ENCODE measurements around the gene C1QTNF9. TPM values are rescaled to one million over a fixed set of nuclear protein-coding genes. Genes with fewer than 3 reads are reported as not detected.

Gene C1QTNF9
- total and polyA plus RNA-seq, 9 of the 15 experiments (the other 6 are each of a cell fraction or from before 2014, with no cell fraction given) = not detected

DNA sequence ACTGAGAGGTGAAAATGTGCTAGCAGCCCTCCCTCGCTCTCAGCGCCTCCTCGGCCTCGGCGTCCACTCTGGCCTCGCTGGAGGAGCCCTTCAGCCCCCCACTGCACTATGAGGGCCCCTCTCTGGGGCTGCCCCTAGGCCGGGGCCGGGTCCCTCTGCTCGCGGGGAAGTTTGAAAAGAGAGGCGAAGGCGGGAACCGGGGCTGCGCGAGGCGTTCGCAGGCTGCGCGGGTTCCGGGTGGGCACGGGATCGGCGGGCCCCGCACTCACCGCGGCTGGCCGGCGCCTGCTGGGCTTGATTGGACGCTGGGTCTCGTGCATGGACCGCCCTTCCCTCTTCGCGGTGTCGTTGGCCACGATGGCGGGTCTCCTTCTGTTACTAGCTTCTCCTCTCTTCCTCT, 29.3 kb downstream of the C1QTNF9 start:
- Histone ChIP-seq H3K9me3 (replicated peaks; ENCODE audit: control insufficient read depth, insufficient read depth, low read depth, low read length) (no peaks in the 10 kb centered on the region), H3K9ac (ENCODE audit: insufficient read depth in 1 of 2, low read depth in 2 of 2, low read length in 2 of 2) (no peak overlapping the region), H3K4me3 (no peak overlapping the region), H3K4me1 (replicated peaks in 1 of 2; ENCODE audit: control insufficient read depth in 2 of 2, insufficient read depth in 2 of 2, low read length in 2 of 2) (no peaks in the 10 kb centered on the region), H3K9me1 (ENCODE audit: control insufficient read depth, insufficient read depth, low read length) (no peaks in the 10 kb centered on the region), H3K4me2 (ENCODE audit: insufficient read depth, low read length) (no peak overlapping the region), H3K27ac (ENCODE audit: extremely low read depth, low read depth, low read length) (no peak overlapping the region), H4K20me1 (replicated peaks; ENCODE audit: control insufficient read depth, insufficient read depth, low read length) (no peaks in the 10 kb centered on the region), H3K27me3 (ENCODE audit: control insufficient read depth in 2 of 2, insufficient read depth in 2 of 2, low read length in 2 of 2) (no peaks in the 10 kb centered on the region), H3K36me3 (ENCODE audit: control insufficient read depth, insufficient read depth, low read length) (no peaks in the 10 kb centered on the region), H3K79me2 (ENCODE audit: control insufficient read depth, insufficient read depth, low read length) (no peaks in the 10 kb centered on the region), H2AFZ (ENCODE audit: low read depth, low read length) (no peak overlapping the region)
- ChIA-PET CTCF (ENCODE audit: low intra/inter-chr PET ratio) (no interaction called here), POLR2A (interaction anchor here (0.7 kb wide), 1 partner anchor 15 kb away, joined by 3 read pairs; no protein-coding TSS in a partner anchor)
- FAIRE-seq (no peak), ATAC-seq (no peak), DNase-seq (ENCODE audit: extremely low read depth in 1 of 4, low spot score in 3 of 4) (no peak)
- no TSS peak for BruUV-seq (replicated peaks)
- 0% methylated on average over 3 of the region's 36 CpGs for WGBS (ENCODE audit: insufficient coverage, low coverage, missing lambda C conversion rate)
- in situ Hi-C loops (cut with MboI) = no loop called here
- intact Hi-C loops (cut with micrococcal nuclease) = no loop called here
- TF ChIP-seq PCBP2 (IDR thresholded peaks at IDR 0.05; ENCODE audit: low read depth, low read length, poor library complexity, severe bottlenecking) (no peak), TOE1 (IDR thresholded peaks at IDR 0.05; ENCODE audit: borderline replicate concordance) (no peak), TOE1 (CRISPR knock-in tag; IDR thresholded peaks at IDR 0.05; ENCODE audit: borderline replicate concordance, low read depth) (no peak), HDAC8 (tag; IDR thresholded peaks at IDR 0.05) (no peak), ETV1 (tag; conservative IDR thresholded peaks at IDR 0.05; ENCODE audit: low read depth) (no peak), CHAMP1 (IDR thresholded peaks at IDR 0.05) (no peak), ZNF347 (CRISPR knock-in tag; IDR thresholded peaks at IDR 0.05; ENCODE audit: low read depth) (no peak), MYC (IDR thresholded peaks at IDR 0.05; ENCODE audit: low read depth, low read length) (no peak), MYC (CRISPR knock-in tag; IDR thresholded peaks at IDR 0.05; ENCODE audit: borderline replicate concordance, low read depth) (no peak), ELF4 (CRISPR knock-in tag; IDR thresholded peaks at IDR 0.05) (no peak), CREBBP (IDR thresholded peaks at IDR 0.05; ENCODE audit: low read depth, low read length) (no peak), RREB1 (CRISPR knock-in tag; IDR thresholded peaks at IDR 0.05) (no peak), RCOR1 (IDR thresholded peaks at IDR 0.05; ENCODE audit: borderline replicate concordance in 1 of 2, low read depth in 2 of 2, low read length in 2 of 2) (no peak)
- TF ChIP-seq, protein P1, sequence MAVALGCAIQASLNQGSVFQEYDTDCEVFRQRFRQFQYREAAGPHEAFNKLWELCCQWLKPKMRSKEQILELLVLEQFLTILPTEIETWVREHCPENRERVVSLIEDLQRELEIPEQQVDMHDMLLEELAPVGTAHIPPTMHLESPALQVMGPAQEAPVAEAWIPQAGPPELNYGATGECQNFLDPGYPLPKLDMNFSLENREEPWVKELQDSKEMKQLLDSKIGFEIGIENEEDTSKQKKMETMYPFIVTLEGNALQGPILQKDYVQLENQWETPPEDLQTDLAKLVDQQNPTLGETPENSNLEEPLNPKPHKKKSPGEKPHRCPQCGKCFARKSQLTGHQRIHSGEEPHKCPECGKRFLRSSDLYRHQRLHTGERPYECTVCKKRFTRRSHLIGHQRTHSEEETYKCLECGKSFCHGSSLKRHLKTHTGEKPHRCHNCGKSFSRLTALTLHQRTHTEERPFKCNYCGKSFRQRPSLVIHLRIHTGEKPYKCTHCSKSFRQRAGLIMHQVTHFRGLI (CRISPR knock-in tag; IDR thresholded peaks at IDR 0.05) = no peak
